OCI-LY1 (cell line): ENCODE results near the gene SLC16A1.
A peak's percentile ranks its signal among the peaks of the same experiment; 100 is the strongest.

Experiments used
- H2AFZ ChIP-seq: fragments of 200-600 bp; sonication (generic), shearing (Covaris generic); 2 replicates; pipeline ENCODE4 v1.6.0; 2014; ENCODE audit warnings: antibody characterized with exemption, mild to moderate bottlenecking, low read length
- H3F3A ChIP-seq: fragments of 200-600 bp; sonication (generic), shearing (Covaris generic); 2 replicates; pipeline ENCODE4 v1.6.0; 2014; ENCODE audit warnings: mild to moderate bottlenecking, antibody characterized with exemption, low read length, moderate library complexity; ENCODE audit not compliant: insufficient read depth
- H3K27ac ChIP-seq: fragments of 200-600 bp; sonication (generic); 2 replicates; pipeline ENCODE4 v1.5.1; 2014; ENCODE audit warnings: low read length, mixed run types, mild to moderate bottlenecking, low read depth; ENCODE audit not compliant: poor library complexity, severe bottlenecking
- H3K27me3 ChIP-seq: fragments of 200-600 bp; sonication (generic); 2 replicates; pipeline ENCODE4 v1.6.0; 2014; ENCODE audit warnings: antibody characterized with exemption, mild to moderate bottlenecking, low read length, moderate library complexity; ENCODE audit not compliant: insufficient read depth
- H3K36me3 ChIP-seq: fragments of 200-600 bp; sonication (generic); 2 replicates; pipeline ENCODE4 v1.6.1; 2014; ENCODE audit warnings: mild to moderate bottlenecking, antibody characterized with exemption, low read length, moderate library complexity, mixed read lengths; ENCODE audit not compliant: insufficient read depth
- H3K4me1 ChIP-seq: fragments of 200-600 bp; sonication (generic); 2 replicates; pipeline ENCODE4 v1.5.1; 2014; ENCODE audit warnings: mild to moderate bottlenecking, low read length, moderate library complexity; ENCODE audit not compliant: insufficient read depth, severe bottlenecking
- H3K4me2 ChIP-seq: fragments of 200-600 bp; sonication (generic), shearing (Covaris generic); 2 replicates; pipeline ENCODE4 v1.6.1; 2014; ENCODE audit warnings: low read length
- H3K4me3 ChIP-seq: fragments of 200-600 bp; sonication (generic); 2 replicates; pipeline ENCODE4 v1.5.1; 2014; ENCODE audit warnings: low read length, low read depth, mild to moderate bottlenecking, mixed read lengths; ENCODE audit not compliant: poor library complexity, severe bottlenecking
- H3K79me2 ChIP-seq: fragments of 200-600 bp; shearing (Covaris generic); 2 replicates; pipeline ENCODE4 v1.6.1; 2016; ENCODE audit warnings: mixed run types, low read length, mixed read lengths; ENCODE audit not compliant: insufficient read depth
- H3K9ac ChIP-seq: fragments of 200-600 bp; sonication (generic), shearing (Covaris generic); 2 replicates; pipeline ENCODE4 v1.6.1; 2014; ENCODE audit warnings: mild to moderate bottlenecking, low read length, mixed read lengths
- H3K9me2 ChIP-seq: fragments of 200-600 bp; sonication (generic), shearing (Covaris generic); 2 replicates; pipeline ENCODE4 v1.6.1; 2014; ENCODE audit warnings: low read depth, mild to moderate bottlenecking, low read length, mixed read lengths
- H3K9me3 ChIP-seq: fragments of 200-600 bp; shearing (Covaris generic); 2 replicates; pipeline ENCODE4 v1.6.1; 2014; ENCODE audit warnings: low read length, mixed read lengths
- H4K20me1 ChIP-seq: fragments of 200-600 bp; sonication (generic), shearing (Covaris generic); 2 replicates; pipeline ENCODE4 v1.6.0; 2016; ENCODE audit warnings: mild to moderate bottlenecking, low read length; ENCODE audit not compliant: insufficient read depth
- EZH2 ChIP-seq: fragments of 200-600 bp; sonication (generic), shearing (Covaris generic); IDR thresholded peaks from 2 replicates; pipeline ENCODE4 v1.8.0; 2017; ENCODE audit warnings: borderline replicate concordance, mixed run types, mild to moderate bottlenecking, antibody characterized with exemption, low read length, moderate library complexity, mixed read lengths
- TF ChIP-seq, protein P1 (sequence below): fragments of 200-600 bp; sonication (generic), shearing (Covaris generic); IDR thresholded peaks from 2 replicates; pipeline ENCODE4 v1.5.1; 2017; ENCODE audit warnings: mild to moderate bottlenecking, antibody characterized with exemption, low read length, moderate library complexity, mixed read lengths

Gene SLC16A1

DNA sequence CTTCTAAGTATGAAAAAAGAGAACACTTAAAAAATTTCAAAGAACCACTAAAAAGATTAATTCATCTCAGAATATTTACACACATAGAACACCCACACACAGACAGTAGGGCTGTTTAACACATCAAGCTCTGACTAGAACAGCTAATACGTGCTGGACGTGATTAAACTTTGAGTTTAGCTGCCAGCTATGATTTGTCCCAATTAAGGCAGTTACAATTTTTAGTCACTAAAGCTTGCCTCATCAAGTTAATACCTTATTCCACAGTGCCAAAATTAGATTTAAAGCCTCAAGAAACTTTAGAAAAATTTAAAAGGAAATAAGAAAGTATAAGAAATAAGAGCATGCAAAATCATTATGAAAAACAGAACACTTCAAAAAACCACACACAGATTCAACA is 18.9 kb downstream of the SLC16A1 start:
- peak overlapping the region; percentile 56 for H3K27ac ChIP-seq
- no peaks in the 10 kb centered on the region for H3F3A ChIP-seq
- H3K4me2 ChIP-seq = peak overlapping the region; percentile 31; the same call in 1 of the 2 replicates

DNA sequence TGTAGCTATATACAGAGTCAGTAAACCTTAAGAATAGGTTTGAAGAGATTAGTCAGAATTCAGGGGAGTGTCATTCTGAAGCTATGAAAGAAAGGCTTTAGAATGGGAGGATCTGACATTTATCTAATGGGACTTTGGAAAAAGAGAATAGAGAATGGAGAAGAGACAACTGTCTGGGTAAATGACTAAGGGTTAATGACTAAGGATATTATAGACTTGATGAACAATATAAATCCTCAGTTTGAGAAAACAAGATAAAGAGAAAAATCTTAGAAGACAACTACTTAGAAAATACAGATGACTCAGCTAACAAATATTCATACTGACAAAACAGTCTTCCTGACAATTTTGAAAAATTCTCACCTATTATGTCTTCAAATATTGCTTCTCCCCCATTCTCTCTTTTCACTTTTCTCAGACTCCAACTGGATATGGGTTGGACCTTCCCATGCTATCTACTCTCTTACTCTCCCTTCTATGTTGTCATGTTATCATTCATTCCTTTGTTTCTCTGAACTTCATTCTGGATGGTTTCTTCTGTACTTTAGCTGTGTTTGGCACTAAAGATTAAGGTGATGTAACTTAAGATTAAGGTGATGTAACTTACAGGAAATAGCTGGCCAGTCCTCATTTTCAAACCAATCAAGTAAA is 20.4 kb downstream of the SLC16A1 start:
- no peak overlapping the region for H3K4me2 ChIP-seq
- H3K27ac ChIP-seq = peak overlapping the region; percentile 49
- peaks cover 69% of the 10 kb centered on the region for H3K79me2 ChIP-seq
- peaks cover 38% of the 10 kb centered on the region for H3K4me1 ChIP-seq
- no peaks in the 10 kb centered on the region for H3K27me3 ChIP-seq
- TF ChIP-seq EZH2 = no peak
- no peaks in the 10 kb centered on the region for H3K9me2 ChIP-seq
- no peaks in the 10 kb centered on the region for H3K36me3 ChIP-seq
- H3F3A ChIP-seq = no peaks in the 10 kb centered on the region
- no peak overlapping the region for H3K9ac ChIP-seq
- no peaks in the 10 kb centered on the region for H4K20me1 ChIP-seq
- H3K4me3 ChIP-seq = no peak overlapping the region
- H3K9me3 ChIP-seq = no peaks in the 10 kb centered on the region
- no peak overlapping the region for H2AFZ ChIP-seq

More for the DNA sequence above, 18.9 kb downstream of the SLC16A1 start:
- H3K4me3 ChIP-seq = peak overlapping the region; percentile 3
- no peaks in the 10 kb centered on the region for H3K9me3 ChIP-seq
- no peak for TF ChIP-seq EZH2
- TF ChIP-seq, protein P1, sequence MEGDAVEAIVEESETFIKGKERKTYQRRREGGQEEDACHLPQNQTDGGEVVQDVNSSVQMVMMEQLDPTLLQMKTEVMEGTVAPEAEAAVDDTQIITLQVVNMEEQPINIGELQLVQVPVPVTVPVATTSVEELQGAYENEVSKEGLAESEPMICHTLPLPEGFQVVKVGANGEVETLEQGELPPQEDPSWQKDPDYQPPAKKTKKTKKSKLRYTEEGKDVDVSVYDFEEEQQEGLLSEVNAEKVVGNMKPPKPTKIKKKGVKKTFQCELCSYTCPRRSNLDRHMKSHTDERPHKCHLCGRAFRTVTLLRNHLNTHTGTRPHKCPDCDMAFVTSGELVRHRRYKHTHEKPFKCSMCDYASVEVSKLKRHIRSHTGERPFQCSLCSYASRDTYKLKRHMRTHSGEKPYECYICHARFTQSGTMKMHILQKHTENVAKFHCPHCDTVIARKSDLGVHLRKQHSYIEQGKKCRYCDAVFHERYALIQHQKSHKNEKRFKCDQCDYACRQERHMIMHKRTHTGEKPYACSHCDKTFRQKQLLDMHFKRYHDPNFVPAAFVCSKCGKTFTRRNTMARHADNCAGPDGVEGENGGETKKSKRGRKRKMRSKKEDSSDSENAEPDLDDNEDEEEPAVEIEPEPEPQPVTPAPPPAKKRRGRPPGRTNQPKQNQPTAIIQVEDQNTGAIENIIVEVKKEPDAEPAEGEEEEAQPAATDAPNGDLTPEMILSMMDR = no peak
- H3K27me3 ChIP-seq = no peaks in the 10 kb centered on the region
- H3K36me3 ChIP-seq = peaks cover under 1% of the 10 kb centered on the region; the same call in 1 of the 2 replicates
- peaks cover 38% of the 10 kb centered on the region for H3K4me1 ChIP-seq
- no peaks in the 10 kb centered on the region for H4K20me1 ChIP-seq
- H3K9ac ChIP-seq = peak overlapping the region; percentile 14; the same call in 1 of the 2 replicates
- no peaks in the 10 kb centered on the region for H3K9me2 ChIP-seq
- no peak overlapping the region for H2AFZ ChIP-seq
- peaks cover 76% of the 10 kb centered on the region for H3K79me2 ChIP-seq

DNA sequence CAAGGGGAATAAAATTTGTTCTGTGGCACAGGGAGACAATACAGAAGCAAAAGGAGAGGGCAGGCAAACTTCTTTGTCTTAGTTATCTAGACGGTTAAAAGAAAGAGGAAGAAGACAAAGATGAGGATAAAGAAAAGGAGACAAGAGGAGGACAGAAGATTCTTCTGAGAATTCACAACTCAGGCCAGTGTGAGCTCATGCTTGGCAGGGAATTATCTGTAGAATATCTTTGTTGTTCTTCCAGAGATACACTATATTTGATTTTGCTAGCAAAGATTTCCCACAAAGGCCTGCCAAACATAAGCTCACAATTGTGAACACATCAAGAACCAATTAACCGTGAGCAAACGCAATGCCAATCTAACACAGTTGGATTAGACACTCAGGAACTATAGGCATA is 21.4 kb downstream of the SLC16A1 start:
- no peak for TF ChIP-seq EZH2
- TF ChIP-seq, protein P1 = no peak
- Histone ChIP-seq H3K9ac (no peak overlapping the region), H3K79me2 (peaks cover 64% of the 10 kb centered on the region), H3K9me3 (no peaks in the 10 kb centered on the region), H3K27me3 (no peaks in the 10 kb centered on the region), H3K4me1 (peaks cover 38% of the 10 kb centered on the region), H3K27ac (peak overlapping the region; percentile 14), H4K20me1 (no peaks in the 10 kb centered on the region), H3K9me2 (no peaks in the 10 kb centered on the region), H3K36me3 (no peaks in the 10 kb centered on the region), H3F3A (no peaks in the 10 kb centered on the region), H2AFZ (no peak overlapping the region), H3K4me3 (no peak overlapping the region), H3K4me2 (no peak overlapping the region)
